Ovary (tissue), 3 donors: ENCODE results near the gene TMEM269.

ENCODE experiments used
- EP300 ChIP-seq: sonication (generic); formaldehyde crosslinking; IDR thresholded peaks from one replicate; pipeline ENCODE4 v1.6.1; 2017; ENCODE audit warnings: antibody characterized with exemption
- POLR2A ChIP-seq: fragments of 450-650 bp; IDR thresholded peaks from one replicate; pipeline ENCODE4 v1.6.1; 2017; ENCODE audit warnings: antibody characterized with exemption, mild to moderate bottlenecking, moderate library complexity
- TF ChIP-seq, protein P1 (sequence below), 3 donors: fragments of 450-650 bp in 2 of 3; fragments of 200-600 bp in 1 of 3; IDR thresholded peaks; one replicate each; pipeline versions ENCODE4 v1.5.1 to v1.8.0; 2016 to 2022; ENCODE audit warnings: antibody characterized with exemption in 3 of 3, mild to moderate bottlenecking in 1 of 3
- donor health status: DM: no; HTN: no; CAD: no.

DNA sequence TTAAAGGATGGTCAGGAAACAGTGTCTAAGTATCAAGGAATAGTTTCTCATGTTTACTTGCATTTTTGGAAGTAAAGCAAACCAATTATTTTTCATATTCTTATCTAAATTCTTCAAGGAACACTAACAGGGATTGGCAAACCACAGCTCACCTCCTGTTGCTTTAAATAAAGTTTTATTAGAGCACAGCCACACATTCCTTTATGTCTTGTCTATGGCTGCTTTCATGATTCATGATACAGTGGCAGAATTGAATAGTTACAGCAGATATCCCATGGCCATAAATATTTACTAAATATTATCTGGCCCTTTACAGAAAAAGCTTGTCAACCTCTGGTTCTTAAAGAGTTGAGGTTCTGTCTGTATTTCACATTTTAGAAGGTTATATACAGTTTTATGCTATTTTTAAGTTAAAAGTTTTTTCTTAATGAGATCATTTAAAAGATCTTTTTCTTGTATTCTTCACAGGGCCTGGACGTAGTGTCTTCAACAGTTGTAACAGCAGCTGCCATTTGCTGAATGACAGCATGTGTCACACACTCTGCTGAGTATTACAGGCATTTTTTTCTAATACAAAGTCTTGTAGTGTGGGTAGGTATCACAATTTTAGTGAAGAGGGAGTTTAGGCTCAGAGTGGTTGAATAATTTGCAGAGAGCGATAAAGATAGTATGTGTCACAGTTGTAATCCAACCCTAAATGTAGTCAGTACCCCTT lies 64.2 kb downstream of the TMEM269 start:
- TF ChIP-seq POLR2A: no peak
- TF ChIP-seq, protein P1, sequence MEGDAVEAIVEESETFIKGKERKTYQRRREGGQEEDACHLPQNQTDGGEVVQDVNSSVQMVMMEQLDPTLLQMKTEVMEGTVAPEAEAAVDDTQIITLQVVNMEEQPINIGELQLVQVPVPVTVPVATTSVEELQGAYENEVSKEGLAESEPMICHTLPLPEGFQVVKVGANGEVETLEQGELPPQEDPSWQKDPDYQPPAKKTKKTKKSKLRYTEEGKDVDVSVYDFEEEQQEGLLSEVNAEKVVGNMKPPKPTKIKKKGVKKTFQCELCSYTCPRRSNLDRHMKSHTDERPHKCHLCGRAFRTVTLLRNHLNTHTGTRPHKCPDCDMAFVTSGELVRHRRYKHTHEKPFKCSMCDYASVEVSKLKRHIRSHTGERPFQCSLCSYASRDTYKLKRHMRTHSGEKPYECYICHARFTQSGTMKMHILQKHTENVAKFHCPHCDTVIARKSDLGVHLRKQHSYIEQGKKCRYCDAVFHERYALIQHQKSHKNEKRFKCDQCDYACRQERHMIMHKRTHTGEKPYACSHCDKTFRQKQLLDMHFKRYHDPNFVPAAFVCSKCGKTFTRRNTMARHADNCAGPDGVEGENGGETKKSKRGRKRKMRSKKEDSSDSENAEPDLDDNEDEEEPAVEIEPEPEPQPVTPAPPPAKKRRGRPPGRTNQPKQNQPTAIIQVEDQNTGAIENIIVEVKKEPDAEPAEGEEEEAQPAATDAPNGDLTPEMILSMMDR (IDR thresholded peaks at IDR 0.05): no peak
- TF ChIP-seq EP300: no peak
